ENCODE measurements around the gene AATK. TPM values are rescaled to one million over a fixed set of nuclear protein-coding genes. Genes with fewer than 3 reads are reported as not detected.

AATK gene
- total and polyA plus RNA-seq, 9 of the 15 experiments (the other 6 are each of a cell fraction or from before 2014, with no cell fraction given), result 0.11 to 0.55 (median 0.38) TPM; not detected in 5

- no peak for TF ChIP-seq HCFC1 (IDR thresholded peaks at IDR 0.05; ENCODE audit: low read depth, low read length)
- no peak for TF ChIP-seq TBL1XR1 (IDR thresholded peaks at IDR 0.05; ENCODE audit: low read length in 2 of 2)
- no peak for TF ChIP-seq L3MBTL2 (IDR thresholded peaks at IDR 0.05)
- TF ChIP-seq MBD2 (IDR thresholded peaks at IDR 0.05; ENCODE audit: borderline replicate concordance, low read depth), result no peak
- no peak for TF ChIP-seq LCOR (CRISPR knock-in tag; IDR thresholded peaks at IDR 0.05)
- no peak for TF ChIP-seq ELK3 (CRISPR knock-in tag; IDR thresholded peaks at IDR 0.05)
Observed at GRCh38 chr17:81138500-81138899, 27.5 kb downstream of the AATK start (continued).

GRCh38 chr17:81138083-81138482 lies 27.9 kb downstream of the AATK start:
- CTCF ChIA-PET (ENCODE audit: low intra/inter-chr PET ratio), result interaction anchor here (0.7 kb wide), 1 partner anchor 458 kb away, joined by 3 read pairs; no protein-coding TSS in a partner anchor
- in situ Hi-C loops (cut with MboI), result loop anchor here (25.0 kb wide), 1 partner anchor 99 kb away; the partner anchor contains the start of genes NDUFAF8 and TEPSIN
- Histone ChIP-seq H3K36me3 (ENCODE audit: control insufficient read depth, insufficient read depth, low read length) (no peaks in the 10 kb centered on the region), H3K4me3 (no peak overlapping the region), H3K9ac (ENCODE audit: insufficient read depth in 1 of 2, low read depth in 2 of 2, low read length in 2 of 2) (no peak overlapping the region), H3K79me2 (ENCODE audit: control insufficient read depth, insufficient read depth, low read length) (no peaks in the 10 kb centered on the region), H3K27ac (ENCODE audit: extremely low read depth, low read depth, low read length) (no peak overlapping the region), H4K20me1 (replicated peaks; ENCODE audit: control insufficient read depth, insufficient read depth, low read length) (peaks cover 2% of the 10 kb centered on the region), H3K4me1 (replicated peaks in 1 of 2; ENCODE audit: control insufficient read depth in 2 of 2, insufficient read depth in 2 of 2, low read length in 2 of 2) (peaks cover 13 to 53% of the 10 kb centered on the region in 2 experiments; a peak in 4 of 5 replicates), H2AFZ (ENCODE audit: low read depth, low read length) (no peak overlapping the region), H3K27me3 (ENCODE audit: control insufficient read depth in 2 of 2, insufficient read depth in 2 of 2, low read length in 2 of 2) (peaks cover 0 to 20% of the 10 kb centered on the region in 2 experiments; a peak in 3 of 5 replicates), H3K9me1 (ENCODE audit: control insufficient read depth, insufficient read depth, low read length) (no peaks in the 10 kb centered on the region), H3K4me2 (ENCODE audit: insufficient read depth, low read length) (no peak overlapping the region), H3K9me3 (replicated peaks; ENCODE audit: control insufficient read depth, insufficient read depth, low read depth, low read length) (peaks cover 2% of the 10 kb centered on the region; the same call in 1 of the 2 replicates)
- DNase-seq (ENCODE audit: extremely low read depth in 1 of 4, low spot score in 3 of 4), result no peak
- intact Hi-C loops (cut with micrococcal nuclease), result no loop called here
- TF ChIP-seq USF2 (CRISPR knock-in tag; IDR thresholded peaks at IDR 0.05) (no peak), EGR1 (conservative IDR thresholded peaks at IDR 0.05) (0 out of 2 replicates have a peak, but pooled peaks have one; percentile 21)
- ATAC-seq, result no peak
- 47% methylated on average over 13 of the region's 15 CpGs for WGBS (ENCODE audit: insufficient coverage, low coverage, missing lambda C conversion rate)
- POLR2A ChIA-PET, result no interaction called here
- no peak for FAIRE-seq
- no TSS peak for BruUV-seq (replicated peaks)
